ENCODE data around the gene RGS16. TPM values are rescaled to one million over a fixed set of nuclear protein-coding genes. Genes with fewer than 3 reads are reported as not detected.

The RGS16 gene
- total and polyA plus RNA-seq, 2 donors (not counting 3 experiments of a cell fraction or from before 2014, with no cell fraction given) = not detected

DNA sequence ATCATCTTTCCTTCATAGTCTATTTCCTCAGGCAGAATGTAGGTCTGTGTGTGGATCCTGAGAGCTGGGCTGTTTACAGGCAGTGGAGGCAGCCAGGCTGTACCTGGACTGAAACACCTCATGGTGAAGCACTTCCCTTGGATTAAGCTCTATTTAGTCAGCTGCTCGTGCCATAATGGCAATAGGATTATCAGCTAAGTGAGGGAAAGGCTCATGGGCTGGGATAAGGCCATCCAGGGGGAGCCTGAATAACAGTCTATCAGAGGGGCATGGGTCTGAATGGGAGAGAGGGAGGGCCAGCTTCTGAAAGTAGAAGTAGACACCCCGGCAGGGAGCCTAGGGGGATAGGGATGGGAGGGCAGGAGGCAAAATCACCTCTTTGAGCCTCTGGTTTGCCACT, 23.5 kb downstream of the RGS16 start:
- FAIRE-seq = no peak
- Histone ChIP-seq H4K20me1 (replicated peaks; ENCODE audit: control insufficient read depth, extremely low read depth, insufficient read depth, low read length) (no peaks in the 10 kb centered on the region), H3K27me3 (ENCODE audit: control insufficient read depth in 2 of 2, insufficient read depth in 2 of 2, low read length in 2 of 2) (no peaks in the 10 kb centered on the region), H3K79me2 (ENCODE audit: control insufficient read depth, insufficient read depth, low read length) (no peaks in the 10 kb centered on the region), H3K9ac (replicated peaks; ENCODE audit: extremely low read depth, insufficient read depth, low read length) (no peak overlapping the region), H3K9me1 (replicated peaks; ENCODE audit: control insufficient read depth, extremely low read depth, insufficient read depth, low read length) (no peaks in the 10 kb centered on the region), H3K36me3 (ENCODE audit: control insufficient read depth in 2 of 2, extremely low read depth in 1 of 2, insufficient read depth in 2 of 2, low read length in 2 of 2) (no peaks in the 10 kb centered on the region), H3K4me1 (ENCODE audit: control insufficient read depth, extremely low read depth, insufficient read depth, low read length) (no peaks in the 10 kb centered on the region), H3K4me3 (replicated peaks in 1 of 3; ENCODE audit: insufficient read depth in 1 of 3, low read depth in 1 of 3, low read length in 3 of 3) (no peak overlapping the region), H3K9me3 (replicated peaks; ENCODE audit: control insufficient read depth, insufficient read depth, low read length) (no peaks in the 10 kb centered on the region), H2AFZ (ENCODE audit: low read depth, low read length) (no peak overlapping the region), H3K4me2 (ENCODE audit: insufficient read depth, low read length) (no peak overlapping the region), H3K27ac (ENCODE audit: insufficient read depth, low read depth, low read length) (no peak overlapping the region)
- BruUV-seq (replicated peaks) = no TSS peak
- TF ChIP-seq, protein P1, sequence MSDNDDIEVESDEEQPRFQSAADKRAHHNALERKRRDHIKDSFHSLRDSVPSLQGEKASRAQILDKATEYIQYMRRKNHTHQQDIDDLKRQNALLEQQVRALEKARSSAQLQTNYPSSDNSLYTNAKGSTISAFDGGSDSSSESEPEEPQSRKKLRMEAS (IDR thresholded peaks at IDR 0.05; ENCODE audit: insufficient read depth, insufficient read length) = no peak
- TF ChIP-seq JUN (IDR thresholded peaks at IDR 0.05; ENCODE audit: borderline replicate concordance, insufficient read depth, insufficient read length, low read depth) = no peak
- no peak for TF ChIP-seq POLR2A (IDR thresholded peaks at IDR 0.05; ENCODE audit: low read depth, low read length)
- no peak for TF ChIP-seq EZH2 (IDR thresholded peaks at IDR 0.05; ENCODE audit: borderline replicate concordance, low read depth, low read length, severe bottlenecking)
- TF ChIP-seq, protein P2, sequence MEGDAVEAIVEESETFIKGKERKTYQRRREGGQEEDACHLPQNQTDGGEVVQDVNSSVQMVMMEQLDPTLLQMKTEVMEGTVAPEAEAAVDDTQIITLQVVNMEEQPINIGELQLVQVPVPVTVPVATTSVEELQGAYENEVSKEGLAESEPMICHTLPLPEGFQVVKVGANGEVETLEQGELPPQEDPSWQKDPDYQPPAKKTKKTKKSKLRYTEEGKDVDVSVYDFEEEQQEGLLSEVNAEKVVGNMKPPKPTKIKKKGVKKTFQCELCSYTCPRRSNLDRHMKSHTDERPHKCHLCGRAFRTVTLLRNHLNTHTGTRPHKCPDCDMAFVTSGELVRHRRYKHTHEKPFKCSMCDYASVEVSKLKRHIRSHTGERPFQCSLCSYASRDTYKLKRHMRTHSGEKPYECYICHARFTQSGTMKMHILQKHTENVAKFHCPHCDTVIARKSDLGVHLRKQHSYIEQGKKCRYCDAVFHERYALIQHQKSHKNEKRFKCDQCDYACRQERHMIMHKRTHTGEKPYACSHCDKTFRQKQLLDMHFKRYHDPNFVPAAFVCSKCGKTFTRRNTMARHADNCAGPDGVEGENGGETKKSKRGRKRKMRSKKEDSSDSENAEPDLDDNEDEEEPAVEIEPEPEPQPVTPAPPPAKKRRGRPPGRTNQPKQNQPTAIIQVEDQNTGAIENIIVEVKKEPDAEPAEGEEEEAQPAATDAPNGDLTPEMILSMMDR (IDR thresholded peaks at IDR 0.05; ENCODE audit: extremely low read depth in 1 of 2, insufficient read depth in 1 of 2, low read depth in 1 of 2, low read length in 2 of 2) = no peak
- no peak for TF ChIP-seq MYC (IDR thresholded peaks at IDR 0.05; ENCODE audit: low read depth, low read length)
- TF ChIP-seq POLR2AphosphoS5 (IDR thresholded peaks at IDR 0.05; ENCODE audit: insufficient read depth, low read depth, low read length) = no peak
- no peak for TF ChIP-seq FOS (IDR thresholded peaks at IDR 0.05; ENCODE audit: borderline replicate concordance, insufficient read depth, low read length)
- TF ChIP-seq GATA2 (IDR thresholded peaks at IDR 0.05; ENCODE audit: insufficient read depth, insufficient read length, low read depth, low read length) = no peak
- ChIA-PET POLR2A (no interaction called here), CTCF (interaction anchor here (1.5 kb wide), 1 partner anchor 15 kb away, joined by 5 read pairs; no protein-coding TSS in a partner anchor)
- DNase-seq (ENCODE audit: low read depth, low spot score) = no peak
- dilution Hi-C loops (cut with MboI; ENCODE audit: extremely low pct_ligation_motif_present, low sequenced_read_pairs) (no loop called here), intact Hi-C loops (cut with micrococcal nuclease) (no loop called here)
